Mesenchymal stem cell (in vitro differentiated cells and primary cell): ENCODE measurements around the gene TNFRSF1A.

Source experiments
- DNase-seq: peaks from one replicate; pipeline ENCODE4 v3.0.0-alpha.2; 2013
- H2AFZ ChIP-seq: one replicate; pipeline ENCODE4 v1.6.1; 2013; ENCODE audit warnings: low read depth, mild to moderate bottlenecking, control low read depth, inconsistent platforms, low read length, moderate library complexity
- H2AK5ac ChIP-seq: 2 replicates; pipeline ENCODE4 v1.6.1; 2013; ENCODE audit warnings: low read length, moderate library complexity, mild to moderate bottlenecking, inconsistent platforms; ENCODE audit not compliant: severe bottlenecking
- H2BK120ac ChIP-seq: one replicate; pipeline ENCODE4 v1.6.1; 2013; ENCODE audit warnings: low read depth, mild to moderate bottlenecking, inconsistent platforms, low read length, moderate library complexity
- H2BK12ac ChIP-seq, 2 experiments: one replicate each; pipeline ENCODE4 v1.6.1; 2013; ENCODE audit warnings: inconsistent platforms in 2 of 2, low read length in 2 of 2, mild to moderate bottlenecking in 2 of 2, moderate library complexity in 2 of 2, control low read depth in 1 of 2
- H2BK15ac ChIP-seq: one replicate; pipeline ENCODE4 v1.6.1; 2013; ENCODE audit warnings: mild to moderate bottlenecking, low read depth, inconsistent platforms; ENCODE audit not compliant: poor library complexity, severe bottlenecking
- H2BK5ac ChIP-seq: 2 replicates; pipeline ENCODE4 v1.6.1; 2013; ENCODE audit warnings: low read depth, mild to moderate bottlenecking, low read length, control low read depth, inconsistent platforms; ENCODE audit not compliant: poor library complexity, severe bottlenecking
- H3K14ac ChIP-seq, 2 experiments: one replicate each; pipeline ENCODE4 v1.6.1; 2013; ENCODE audit warnings: inconsistent platforms in 2 of 2, low read length in 2 of 2, control low read depth in 1 of 2, mild to moderate bottlenecking in 1 of 2, moderate library complexity in 1 of 2
- H3K18ac ChIP-seq, 2 experiments: one replicate each; pipeline ENCODE4 v1.6.1; 2013; ENCODE audit warnings: inconsistent platforms in 2 of 2, low read length in 2 of 2, control low read depth in 1 of 2, low read depth in 1 of 2, mild to moderate bottlenecking in 1 of 2
- H3K23ac ChIP-seq, 2 experiments: one replicate each; pipeline ENCODE4 v1.6.1; 2013; ENCODE audit warnings: inconsistent platforms in 2 of 2, low read length in 2 of 2, mild to moderate bottlenecking in 2 of 2, moderate library complexity in 2 of 2, control low read depth in 1 of 2
- H3K27ac ChIP-seq: 2 replicates; pipeline ENCODE4 v1.5.1; 2013; ENCODE audit warnings: mild to moderate bottlenecking, moderate library complexity, low read length, control low read depth, inconsistent platforms; ENCODE audit not compliant: poor library complexity, severe bottlenecking
- H3K27me3 ChIP-seq, 2 experiments: 2 replicates each; pipeline versions ENCODE4 v1.6.1 to v1.7.0; 2013; ENCODE audit warnings: low read length in 2 of 2, mild to moderate bottlenecking in 2 of 2, moderate library complexity in 2 of 2, control low read depth in 1 of 2, inconsistent platforms in 1 of 2; ENCODE audit not compliant: control insufficient read depth in 1 of 2, insufficient read depth in 1 of 2
- H3K36me3 ChIP-seq, 2 experiments: 2 replicates each; pipeline versions ENCODE4 v1.6.1 to v1.7.0; 2013; ENCODE audit warnings: low read length in 2 of 2, control low read depth in 1 of 2, inconsistent platforms in 1 of 2, low read depth in 1 of 2, mild to moderate bottlenecking in 1 of 2; ENCODE audit not compliant: insufficient read depth in 2 of 2, control insufficient read depth in 1 of 2
- H3K4ac ChIP-seq, 2 experiments: one replicate each; pipeline ENCODE4 v1.6.1; 2013; ENCODE audit warnings: inconsistent platforms in 2 of 2, low read length in 2 of 2, mild to moderate bottlenecking in 2 of 2, moderate library complexity in 2 of 2, control low read depth in 1 of 2, low read depth in 1 of 2
- H3K4me1 ChIP-seq: 2 replicates; pipeline ENCODE4 v1.6.1; 2013; ENCODE audit warnings: low read depth, low read length, control low read depth; ENCODE audit not compliant: control insufficient read depth, insufficient read depth
- H3K4me2 ChIP-seq: 2 replicates; pipeline ENCODE4 v1.6.1; 2013; ENCODE audit warnings: low read length, mild to moderate bottlenecking, inconsistent platforms; ENCODE audit not compliant: poor library complexity, severe bottlenecking
- H3K4me3 ChIP-seq, 2 experiments: 2 replicates each; pipeline versions ENCODE4 v1.5.1 to v1.7.0; 2013; ENCODE audit warnings: low read length in 2 of 2, mild to moderate bottlenecking in 2 of 2, control low read depth in 1 of 2, low read depth in 1 of 2; ENCODE audit not compliant: insufficient read depth in 1 of 2
- H3K79me1 ChIP-seq: replicated peaks from 2 replicates; pipeline ENCODE4 v1.6.1; 2013; ENCODE audit warnings: mild to moderate bottlenecking, control low read depth, low read length, inconsistent platforms; ENCODE audit not compliant: poor library complexity, severe bottlenecking
- H3K9ac ChIP-seq: 2 replicates; pipeline ENCODE4 v1.7.0; 2013; ENCODE audit warnings: mild to moderate bottlenecking, low read length, moderate library complexity
- H3K9me3 ChIP-seq: 2 replicates; pipeline ENCODE4 v1.7.0; 2013; ENCODE audit warnings: mild to moderate bottlenecking, low read length; ENCODE audit not compliant: control insufficient read depth
- H4K8ac ChIP-seq: one replicate; pipeline ENCODE4 v1.6.1; 2013; ENCODE audit warnings: inconsistent platforms, mild to moderate bottlenecking, low read length, moderate library complexity
- H4K91ac ChIP-seq: one replicate; pipeline ENCODE4 v1.6.1; 2013; ENCODE audit warnings: mild to moderate bottlenecking, low read length, inconsistent platforms
- WGBS: methylation state at CpG from one replicate; pipeline ENCODE4 v1.1.7; 2013; ENCODE audit warnings: mixed read lengths; 5-methylcytosine and 5-hydroxymethylcytosine counted together

TNFRSF1A gene

DNA sequence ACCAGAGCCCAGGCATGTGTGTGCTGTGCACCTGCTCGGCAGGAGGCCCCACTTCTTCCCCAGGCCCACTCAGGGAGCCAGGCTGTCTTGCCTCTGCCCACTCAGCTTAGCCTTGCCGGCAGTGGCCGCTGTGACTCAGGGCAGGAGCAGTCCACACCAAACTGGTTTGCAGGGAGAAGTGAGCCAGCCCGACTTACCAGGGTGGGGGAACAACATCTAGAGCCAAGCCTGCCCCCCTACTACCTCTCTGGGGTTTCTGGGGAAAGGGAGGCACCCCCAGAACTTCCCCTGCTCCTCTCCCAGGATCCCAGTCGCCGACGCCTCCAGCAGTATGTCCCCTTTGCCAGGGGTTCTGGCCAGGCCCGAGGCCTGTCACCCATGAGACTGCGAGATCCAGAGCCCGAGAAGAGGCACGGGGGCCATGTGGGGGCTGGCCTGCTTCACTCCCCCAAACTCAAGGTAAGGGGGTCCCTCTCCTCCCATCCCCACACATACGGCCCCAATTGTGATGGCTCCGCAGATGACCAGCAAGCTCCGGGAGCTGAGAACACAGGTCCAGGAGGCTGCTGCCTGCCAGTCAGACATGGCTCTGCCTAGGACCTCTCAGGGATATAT is 28.4 kb downstream of the TNFRSF1A start:
- 88% methylated on average over 14 of the region's 14 CpGs for WGBS
- Histone ChIP-seq H2AK5ac (no peak overlapping the region), H2BK5ac (no peak overlapping the region), H3K27me3 (peaks cover 19 to 24% of the 10 kb centered on the region in 2 experiments), H3K36me3 (no peaks in the 10 kb centered on the region), H3K4me3 (no peak overlapping the region), H3K14ac (peak overlapping the region in 1 of 2 experiments; percentile 22), H4K8ac (no peak overlapping the region), H3K4ac (peak overlapping the region in 1 of 2 experiments; percentile 24), H2BK120ac (no peak overlapping the region), H4K91ac (peak overlapping the region; percentile 92), H2BK12ac (peak overlapping the region in 1 of 2 experiments; percentile 40), H3K4me2 (no peak overlapping the region), H3K9ac (no peak overlapping the region), H2AFZ (peak overlapping the region; percentile 10), H3K79me1 (no peaks in the 10 kb centered on the region), H3K4me1 (peaks cover 29% of the 10 kb centered on the region), H3K18ac (peak overlapping the region in 1 of 2 experiments; percentile 1), H3K27ac (no peak overlapping the region), H3K9me3 (no peaks in the 10 kb centered on the region), H3K23ac (no peak overlapping the region), H2BK15ac (peak overlapping the region; percentile 19)
- no peak for DNase-seq

DNA sequence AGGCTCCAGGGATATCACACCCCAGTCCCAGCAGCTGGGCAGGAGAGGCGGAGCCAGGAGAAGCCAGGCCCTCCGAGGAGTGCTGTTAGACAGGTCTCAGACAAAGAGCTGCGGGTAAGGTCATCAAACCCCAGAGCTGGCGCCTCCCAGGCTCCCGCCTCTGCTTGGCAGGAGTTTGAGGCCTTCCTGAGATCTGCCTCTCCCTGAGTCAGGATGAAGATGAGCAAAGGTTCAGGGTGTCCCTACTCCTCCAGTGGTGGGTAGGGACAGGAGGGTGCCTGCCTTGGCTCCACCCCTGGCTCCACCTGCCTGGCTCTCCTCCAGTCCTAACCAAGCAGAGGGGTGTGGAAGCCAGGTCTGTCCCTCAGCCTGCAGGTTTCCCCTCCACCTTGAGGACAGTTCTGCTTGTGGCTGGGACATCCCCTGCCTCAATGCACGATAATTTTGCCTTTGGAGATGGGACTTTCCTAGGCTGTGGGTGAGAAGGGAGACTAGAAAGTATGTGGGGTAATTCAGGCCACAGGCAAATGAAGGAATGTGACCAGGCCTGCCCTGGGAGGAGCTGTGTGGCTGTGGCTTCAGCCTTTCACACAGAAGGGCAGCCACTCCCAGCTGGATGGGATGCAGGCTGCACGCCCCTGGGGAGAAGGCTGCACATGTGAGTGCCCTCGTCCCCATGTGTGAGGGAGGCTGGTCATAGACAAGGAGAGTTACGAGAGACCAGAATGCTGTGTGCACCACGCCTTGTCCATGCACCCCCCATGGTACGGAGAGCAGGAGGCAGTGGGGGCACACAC is 29.1 kb downstream of the TNFRSF1A start:
- DNase-seq = peak; percentile 63
- 73% methylated on average over 11 of the region's 11 CpGs for WGBS
- Histone ChIP-seq H3K9ac (no peak overlapping the region), H3K4ac (peak overlapping the region in 1 of 2 experiments; percentile 24), H3K9me3 (no peaks in the 10 kb centered on the region), H2BK15ac (peak overlapping the region; percentile 19), H2BK120ac (no peak overlapping the region), H4K8ac (peak overlapping the region; percentile 33), H2BK5ac (no peak overlapping the region), H2AFZ (no peak overlapping the region), H3K4me2 (no peak overlapping the region), H3K14ac (peak overlapping the region in 1 of 2 experiments; percentile 22), H3K18ac (peak overlapping the region in 1 of 2 experiments; percentile 1), H3K79me1 (no peaks in the 10 kb centered on the region), H3K4me1 (peaks cover 29% of the 10 kb centered on the region), H2BK12ac (peak overlapping the region; percentile 8 to 40), H3K4me3 (no peak overlapping the region), H2AK5ac (no peak overlapping the region), H3K27me3 (peaks cover 16 to 30% of the 10 kb centered on the region in 2 experiments), H3K36me3 (no peaks in the 10 kb centered on the region), H3K23ac (no peak overlapping the region), H4K91ac (peak overlapping the region; percentile 92), H3K27ac (no peak overlapping the region)

DNA sequence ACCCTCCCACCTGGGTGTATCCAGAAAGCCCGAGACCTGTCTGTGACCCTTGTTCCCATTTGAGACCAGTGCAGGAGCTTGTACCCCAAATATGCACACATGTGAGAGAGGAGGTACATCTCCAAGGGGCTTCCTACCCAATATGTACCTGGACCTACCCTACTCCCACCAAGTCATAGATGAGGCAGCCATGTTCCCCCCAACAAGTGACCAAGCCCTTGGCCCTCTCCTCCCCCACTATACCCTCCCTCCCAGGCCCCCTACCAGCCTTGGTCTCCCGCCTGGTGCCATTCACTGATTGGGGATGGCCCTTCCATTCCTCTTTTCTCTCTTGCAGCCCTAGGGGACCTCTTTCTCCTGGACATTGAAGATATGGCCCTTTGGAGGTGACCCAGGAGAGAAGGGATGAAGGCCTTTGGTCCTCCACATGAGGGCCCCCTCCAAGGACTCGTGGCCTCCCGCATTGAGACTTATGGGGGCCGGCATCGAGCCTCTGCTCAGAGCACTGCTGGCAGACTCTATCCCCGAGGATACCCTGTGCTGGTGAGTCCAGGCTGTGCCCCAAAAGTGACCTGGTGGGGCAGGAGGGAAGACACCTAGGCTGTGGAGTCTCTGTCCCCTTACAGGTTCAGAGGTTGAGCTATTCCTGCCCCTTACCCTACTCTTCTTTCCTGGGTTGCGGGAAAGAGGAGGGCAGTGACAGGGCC is 29.9 kb downstream of the TNFRSF1A start:
- H3K4ac ChIP-seq = no peak overlapping the region
- H3K4me3 ChIP-seq = no peak overlapping the region
- no peak overlapping the region for H3K23ac ChIP-seq
- H3K18ac ChIP-seq = no peak overlapping the region
- H2AFZ ChIP-seq = no peak overlapping the region
- no peak overlapping the region for H3K14ac ChIP-seq
- 85% methylated on average over 7 of the region's 8 CpGs for WGBS
- no peak overlapping the region for H2BK5ac ChIP-seq
- H3K9me3 ChIP-seq = no peaks in the 10 kb centered on the region
- no peak overlapping the region for H3K9ac ChIP-seq
- peaks cover 16 to 36% of the 10 kb centered on the region in 2 experiments for H3K27me3 ChIP-seq
- no peak overlapping the region for H2AK5ac ChIP-seq
- H3K36me3 ChIP-seq = no peaks in the 10 kb centered on the region
- no peak for DNase-seq
- H2BK120ac ChIP-seq = no peak overlapping the region
- H3K27ac ChIP-seq = no peak overlapping the region
- H3K79me1 ChIP-seq = no peaks in the 10 kb centered on the region
- H3K4me2 ChIP-seq = no peak overlapping the region
- no peak overlapping the region for H2BK15ac ChIP-seq
- H2BK12ac ChIP-seq = no peak overlapping the region
- H4K91ac ChIP-seq = no peak overlapping the region
- no peak overlapping the region for H4K8ac ChIP-seq
- H3K4me1 ChIP-seq = peaks cover 29% of the 10 kb centered on the region
